ENCODE measurements around the gene HGF.

HGF gene

GRCh38 chr7:81676813-81677212 is 93.0 kb downstream of the HGF start:
- DNase-seq, result peak; percentile 60

GRCh38 chr7:81676105-81676811 is 93.6 kb downstream of the HGF start:
- no peak for DNase-seq

- no peak for DNase-seq
Measured at GRCh38 chr7:81674431-81674830, 95.4 kb downstream of the HGF start.

GRCh38 chr7:81672872-81673271 is 97.0 kb downstream of the HGF start:
- DNase-seq, result no peak

- peak; percentile 39 for DNase-seq
Measured at GRCh38 chr7:81669476-81670105, 100.3 kb downstream of the HGF start.

GRCh38 chr7:81666209-81666608 is 103.6 kb downstream of the HGF start:
- no peak for DNase-seq

- peak; percentile 59 for DNase-seq
Measured at GRCh38 chr7:81665236-81665635, 104.6 kb downstream of the HGF start.

GRCh38 chr7:81664304-81664703 is 105.5 kb downstream of the HGF start:
- DNase-seq, result peak; percentile 89

GRCh38 chr7:81662531-81662930 is 107.3 kb downstream of the HGF start:
- DNase-seq, result no peak

GRCh38 chr7:81659697-81660395 is 110.0 kb downstream of the HGF start:
- no peak for DNase-seq

- no peak for DNase-seq
Measured at GRCh38 chr7:81657551-81657950, 112.3 kb downstream of the HGF start.

- no peak for DNase-seq
Measured at GRCh38 chr7:81655271-81655670, 114.6 kb downstream of the HGF start.

- no peak for DNase-seq
Measured at GRCh38 chr7:81652225-81652624, 117.6 kb downstream of the HGF start.
